ENCODE data around the gene TNFAIP8L2.

DNA sequence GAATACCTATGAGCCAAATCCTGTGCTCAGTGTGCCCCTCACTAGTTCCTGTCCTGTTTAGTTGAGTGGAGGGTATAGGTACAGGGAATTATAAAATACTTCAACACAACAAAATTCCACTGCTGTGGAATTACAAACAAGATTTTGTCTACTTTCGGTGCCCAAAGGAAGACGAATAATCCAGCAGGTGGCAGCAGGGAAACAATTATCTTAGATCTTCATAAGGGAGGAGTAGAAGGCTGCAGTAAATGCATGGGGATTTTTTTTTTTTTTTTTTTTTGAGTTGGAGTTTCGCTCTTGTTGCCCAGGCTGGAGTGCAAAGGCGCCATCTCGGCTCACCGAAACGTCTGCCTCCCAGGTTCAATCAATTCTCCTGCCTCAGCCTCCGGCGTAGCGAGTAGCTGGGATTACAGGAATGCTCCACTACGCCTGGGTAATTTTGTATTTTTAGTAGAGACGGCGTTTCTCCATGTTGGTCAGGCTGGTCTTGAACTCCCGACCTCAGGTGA is 39.9 kb downstream of the TNFAIP8L2 start:
- TF ChIP-seq POLR2A (IDR thresholded peaks at IDR 0.05) (no peak), POLR2AphosphoS5 (IDR thresholded peaks at IDR 0.05) (peak in 1 of 3 donors; percentile 64)

Data from stomach (tissue), 4 donors.